GM15510 (cell line): ENCODE data around the gene CCDC178.

Experiments used
- POLR2A ChIP-seq: IDR thresholded peaks from 3 replicates; pipeline ENCODE4 v1.6.1; 2011; ENCODE audit warnings: borderline replicate concordance; ENCODE audit not compliant: insufficient read length; ENCODE audit errors: extremely low read depth

CCDC178 gene

GRCh38 chr18:32909798-32910561, 530.5 kb downstream of the CCDC178 start:
- no peak for TF ChIP-seq POLR2A

DNA sequence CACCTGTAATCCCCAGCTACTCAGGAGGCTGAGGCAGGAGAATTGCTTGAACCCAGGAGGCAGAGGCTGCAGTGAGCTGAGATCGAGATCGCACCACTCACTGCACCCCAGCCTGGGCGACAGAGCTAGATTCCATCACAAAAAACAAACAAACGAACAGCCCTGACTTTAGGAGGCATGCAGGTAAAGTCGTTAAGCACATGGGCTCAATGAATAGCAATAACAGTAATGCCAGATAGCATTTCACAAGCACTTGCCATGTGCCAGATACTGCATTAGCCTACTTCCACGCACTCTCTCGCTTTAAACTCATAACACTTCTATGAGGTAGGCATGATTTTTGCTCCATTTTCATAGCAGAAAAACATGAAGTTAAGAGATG, 532.1 kb downstream of the CCDC178 start:
- TF ChIP-seq POLR2A = no peak

GRCh38 chr18:32907648-32908423, 532.7 kb downstream of the CCDC178 start:
- TF ChIP-seq POLR2A = no peak

- no peak for TF ChIP-seq POLR2A
Measured at GRCh38 chr18:32907311-32907585, 533.3 kb downstream of the CCDC178 start.

DNA sequence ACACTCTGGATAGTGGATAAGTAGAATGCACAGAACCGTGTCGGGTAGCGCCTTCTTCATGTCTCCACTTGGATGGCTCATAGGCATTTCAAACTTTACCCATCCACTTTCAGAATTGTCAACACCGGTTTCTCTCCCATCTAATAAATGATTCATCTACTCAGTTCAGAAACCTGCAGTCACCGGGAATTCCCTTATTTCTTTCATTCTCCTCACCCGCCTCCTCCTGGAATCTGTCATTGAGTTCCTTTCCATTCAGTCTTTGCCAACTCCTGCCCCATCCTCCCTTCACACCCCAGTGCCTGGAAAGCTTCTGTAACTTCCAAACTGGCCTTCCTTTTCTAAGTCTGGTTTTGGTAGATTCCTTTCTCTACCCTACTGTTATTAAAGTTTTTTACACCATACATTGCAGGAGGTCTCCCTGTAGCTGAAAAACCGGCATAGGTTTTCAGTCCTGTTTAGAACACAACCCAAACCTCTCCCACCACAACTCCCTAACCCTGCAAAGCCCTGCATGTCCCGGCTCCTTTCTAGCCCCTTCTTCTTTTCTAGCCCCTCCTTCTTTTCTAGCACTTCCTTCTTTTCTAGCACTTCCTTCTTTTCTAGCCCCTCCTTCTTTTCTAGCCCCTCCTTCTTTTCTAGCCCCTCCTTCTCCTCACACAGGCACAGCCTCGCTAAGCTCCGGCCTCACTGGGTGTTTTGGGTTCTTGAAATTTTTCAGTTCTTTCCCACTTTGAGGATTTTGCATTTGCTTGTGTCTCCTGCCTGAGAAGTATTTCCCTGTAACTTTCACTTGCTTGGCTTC, 533.8 kb downstream of the CCDC178 start:
- no peak for TF ChIP-seq POLR2A

DNA sequence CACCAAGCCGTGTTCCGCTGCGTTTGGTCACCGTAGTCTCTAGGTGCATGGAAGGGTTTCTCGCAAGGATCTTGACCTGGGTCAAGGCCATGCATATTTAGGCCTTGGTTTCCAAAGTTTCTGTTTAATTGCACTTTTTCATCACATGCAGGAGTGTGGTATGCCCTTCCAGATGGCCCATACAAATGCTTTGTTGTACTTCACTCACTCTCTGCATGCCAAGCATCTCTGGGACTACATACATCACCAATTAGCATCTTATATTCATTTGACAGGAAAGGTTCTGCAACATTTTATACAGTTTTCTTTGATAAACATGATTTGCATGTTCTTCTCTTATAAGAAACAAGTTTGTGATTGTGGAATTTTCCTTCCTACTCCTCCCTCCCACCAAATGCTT, 534.9 kb downstream of the CCDC178 start:
- TF ChIP-seq POLR2A = no peak

DNA sequence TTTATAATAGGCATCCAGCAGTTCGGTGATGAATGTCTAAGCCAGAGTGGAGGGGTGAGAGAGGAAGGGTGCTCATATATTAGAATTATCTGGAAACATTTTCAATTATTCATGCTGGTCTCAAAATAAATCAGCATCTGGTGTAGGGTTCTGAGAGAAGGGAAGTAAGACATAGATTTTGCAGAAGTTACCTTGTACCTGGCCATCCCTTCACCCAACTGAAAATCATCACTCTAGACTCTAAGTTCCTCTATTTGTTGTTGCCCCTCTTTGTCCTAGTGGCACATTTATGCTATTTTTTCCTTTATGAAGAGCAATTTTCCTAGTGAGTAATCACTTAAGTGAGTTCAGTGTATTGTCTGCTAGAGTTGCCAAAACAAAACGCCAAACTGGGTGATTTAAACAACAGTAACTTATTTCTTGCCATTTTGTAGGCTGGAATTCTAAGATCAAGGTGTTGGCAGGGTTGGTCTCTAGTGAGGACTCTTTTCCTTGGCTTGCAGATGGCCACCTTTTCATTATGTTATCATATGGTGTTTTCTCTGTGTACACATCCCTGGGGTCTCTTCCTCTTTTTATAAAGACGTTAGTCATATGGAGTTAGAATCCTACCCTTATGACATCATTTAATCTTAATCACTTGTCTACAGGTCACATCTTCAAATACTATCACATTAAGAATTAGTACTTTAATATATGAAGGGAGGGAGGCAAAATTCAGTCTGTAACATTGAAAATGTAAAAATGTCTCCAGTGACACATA, 537.8 kb downstream of the CCDC178 start:
- TF ChIP-seq POLR2A = no peak

GRCh38 chr18:32899819-32900218, 540.7 kb downstream of the CCDC178 start:
- no peak for TF ChIP-seq POLR2A

DNA sequence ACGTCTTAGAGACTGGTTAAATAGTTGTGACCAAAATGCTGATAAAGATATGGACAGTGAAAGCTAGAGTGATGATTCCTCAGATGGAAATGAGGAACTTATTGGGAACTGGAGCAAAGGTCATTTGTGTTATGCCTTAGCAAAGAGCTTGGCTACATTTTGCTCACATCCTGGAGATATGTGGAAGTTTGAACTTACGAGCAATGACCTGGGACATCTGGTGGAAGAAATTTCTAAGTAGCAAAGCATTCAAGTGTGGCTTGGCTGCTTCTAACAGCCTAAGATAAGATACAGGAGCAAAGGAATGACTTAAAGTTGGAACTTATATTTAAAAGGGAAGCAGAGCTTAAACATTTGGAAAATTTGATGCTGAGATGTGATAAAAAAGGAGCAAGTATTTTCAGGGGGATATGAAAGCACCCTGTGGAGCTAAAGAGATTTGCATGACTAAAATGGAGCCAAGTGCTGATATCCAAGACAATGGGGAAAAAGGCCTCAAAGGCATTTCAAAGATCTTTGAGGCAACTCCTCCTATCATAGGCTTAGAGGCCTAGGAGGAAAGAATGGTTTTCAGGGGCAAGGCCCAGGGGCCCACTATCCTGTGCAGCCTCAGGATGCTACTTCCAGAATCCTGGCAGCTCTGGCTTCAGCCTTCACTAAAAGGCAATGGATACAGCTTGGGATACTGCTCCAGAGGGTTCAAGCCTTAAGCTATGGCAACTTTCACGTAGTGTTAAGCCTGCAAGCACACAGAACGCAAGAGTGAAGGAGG, 543.6 kb downstream of the CCDC178 start:
- no peak for TF ChIP-seq POLR2A

- TF ChIP-seq POLR2A = no peak
Measured at GRCh38 chr18:32893915-32894314, 546.6 kb downstream of the CCDC178 start.

DNA sequence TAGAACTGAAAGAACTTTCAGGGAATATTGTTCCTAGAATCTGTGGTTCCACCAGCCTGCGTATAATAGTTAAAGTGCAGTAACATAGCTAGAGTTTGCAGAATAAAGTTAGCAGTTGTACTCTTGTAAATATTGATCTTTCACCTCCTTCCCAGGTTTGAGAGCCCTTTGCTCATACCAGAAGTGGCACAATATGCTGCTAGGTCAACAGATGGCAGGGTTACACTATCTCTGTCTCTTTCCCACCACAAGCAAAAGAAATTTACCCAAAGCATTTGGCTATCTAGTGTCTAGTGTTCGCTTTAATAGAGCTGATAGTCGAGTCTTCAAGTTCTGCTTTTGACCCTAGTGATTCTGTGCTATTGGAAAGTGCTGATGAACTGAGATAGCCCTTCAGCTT, 548.7 kb downstream of the CCDC178 start:
- no peak for TF ChIP-seq POLR2A

DNA sequence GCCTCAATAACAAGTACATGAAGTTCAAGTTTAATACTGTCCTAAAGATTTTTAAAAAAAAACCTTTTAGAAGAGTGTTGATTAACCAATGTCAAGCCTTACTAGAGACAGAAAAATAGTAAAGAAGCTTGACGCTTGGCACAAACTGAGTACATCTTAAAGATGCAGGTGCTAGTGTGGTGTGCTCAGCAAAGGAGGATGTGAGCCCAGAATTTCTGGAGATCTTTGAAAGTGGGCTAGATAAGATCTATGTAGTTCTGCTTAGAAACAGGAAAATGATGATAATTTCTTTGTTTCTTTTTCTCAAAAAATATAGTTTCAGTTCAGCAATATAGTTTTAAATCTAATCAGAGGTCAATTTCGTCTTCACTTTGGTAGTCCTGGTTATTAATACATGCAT, 549.4 kb downstream of the CCDC178 start:
- TF ChIP-seq POLR2A = no peak

DNA sequence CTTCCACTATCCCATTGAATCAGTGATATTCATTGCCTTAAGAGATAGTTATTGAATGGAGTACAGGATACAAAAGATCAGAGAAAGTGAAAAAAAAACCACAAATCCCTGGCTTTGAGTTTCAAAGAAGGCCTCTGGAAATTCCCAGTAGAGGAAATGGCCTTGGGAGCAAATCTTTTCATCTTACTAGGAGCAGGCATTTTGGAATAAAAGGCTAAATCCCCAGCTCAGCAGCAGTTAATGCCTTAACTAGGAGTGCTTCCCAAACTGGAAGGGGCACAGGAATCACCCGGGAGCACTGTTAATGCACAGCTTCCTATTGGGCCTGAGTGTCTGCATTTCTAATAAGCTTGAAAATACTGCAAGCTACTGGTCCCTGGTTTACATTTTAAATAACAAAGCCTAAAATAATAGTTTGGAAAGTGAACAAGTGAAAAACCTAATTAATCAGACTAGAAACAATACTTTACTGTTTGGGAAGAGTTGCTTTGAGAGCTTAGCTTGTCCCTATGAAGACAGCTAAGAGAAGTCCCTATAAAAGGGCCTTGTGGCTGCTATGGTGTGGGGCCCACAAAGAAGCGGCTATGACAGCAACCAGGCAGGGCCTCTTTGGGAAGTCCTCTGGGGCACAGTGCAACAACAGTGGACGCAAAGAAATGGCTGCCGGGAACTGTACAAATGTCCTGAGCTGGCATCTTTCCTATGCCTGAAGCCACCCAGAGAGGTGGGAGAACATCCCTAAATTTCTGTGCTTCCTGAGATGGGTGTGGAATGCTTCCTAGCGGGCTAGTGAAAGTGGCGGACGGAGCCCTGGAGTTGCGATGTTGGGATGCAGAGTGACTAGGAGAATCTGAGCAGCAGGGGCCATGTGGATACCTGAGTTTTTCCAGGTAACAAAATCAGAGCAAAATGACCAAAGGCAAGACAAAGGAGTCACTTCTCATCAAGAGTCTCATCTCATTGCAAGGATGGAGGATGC, 550.6 kb downstream of the CCDC178 start:
- TF ChIP-seq POLR2A = no peak
